LHCN-M2 (cell line): Measurements from ENCODE around the gene IFNL1. TPM values are rescaled to one million over a fixed set of nuclear protein-coding genes. Genes with fewer than 3 reads are reported as not detected.
A peak's percentile ranks its signal among the peaks of the same experiment; 100 is the strongest.
"Not testable (repeated sequence)": the region's sequence is repeated elsewhere in the genome, so short reads cannot be mapped to it uniquely, and the experiment has no call there.

Experiments
- DNase-seq: peaks from one replicate; pipeline ENCODE4 v3.0.0-alpha.2; 2012; ENCODE audit warnings: low read depth
- total RNA-seq: library from RNA; depleted of rRNA; stranded (reverse); fragments of >200 nt; gene quantifications from 2 replicates; pipeline ENCODE4 v1.2.3, GENCODE V29; 2014; rRNA removed

IFNL1 gene
- total RNA-seq, 1 experiment from 2014 or later = not detected

DNA sequence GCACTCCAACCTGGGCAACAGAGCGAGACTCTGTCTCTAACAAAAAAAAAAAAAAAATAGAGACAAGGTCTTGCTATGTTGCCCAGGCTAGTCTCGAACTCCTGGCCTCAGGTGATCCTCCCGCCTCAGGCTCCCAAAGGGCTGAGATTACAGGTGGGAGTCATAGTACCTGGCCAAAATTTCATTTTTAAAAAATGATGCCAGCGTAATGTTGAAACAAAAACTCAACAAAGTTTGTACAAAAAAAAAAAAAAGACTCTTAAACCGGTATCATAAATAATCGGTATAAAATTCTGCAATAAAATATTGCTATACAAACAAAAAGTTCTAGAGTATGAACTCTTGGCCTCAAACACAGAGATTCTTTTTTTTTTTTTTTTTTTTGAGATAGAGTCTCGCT, 36.1 kb downstream of the IFNL1 start:
- DNase-seq = no peak

DNA sequence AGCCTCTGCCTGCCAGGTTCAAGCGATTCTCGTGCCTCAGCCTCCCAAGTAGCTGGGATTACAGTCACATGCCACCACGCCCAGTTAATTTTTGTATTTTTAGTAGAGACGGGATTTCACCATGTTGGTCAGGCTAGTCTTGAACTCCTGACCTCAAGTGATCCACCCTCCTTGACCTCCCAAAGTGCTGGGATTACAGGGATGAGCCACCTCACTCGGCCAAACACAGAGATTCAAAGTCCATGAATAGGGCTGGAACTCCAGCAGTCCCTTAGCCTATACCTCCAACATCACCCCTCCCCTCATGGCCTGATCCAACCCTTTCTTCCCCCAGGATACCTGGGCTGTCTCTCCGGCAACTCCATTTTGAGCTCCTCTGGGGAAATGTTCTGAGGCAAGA, 36.5 kb downstream of the IFNL1 start:
- not testable (repeated sequence) for DNase-seq

DNA sequence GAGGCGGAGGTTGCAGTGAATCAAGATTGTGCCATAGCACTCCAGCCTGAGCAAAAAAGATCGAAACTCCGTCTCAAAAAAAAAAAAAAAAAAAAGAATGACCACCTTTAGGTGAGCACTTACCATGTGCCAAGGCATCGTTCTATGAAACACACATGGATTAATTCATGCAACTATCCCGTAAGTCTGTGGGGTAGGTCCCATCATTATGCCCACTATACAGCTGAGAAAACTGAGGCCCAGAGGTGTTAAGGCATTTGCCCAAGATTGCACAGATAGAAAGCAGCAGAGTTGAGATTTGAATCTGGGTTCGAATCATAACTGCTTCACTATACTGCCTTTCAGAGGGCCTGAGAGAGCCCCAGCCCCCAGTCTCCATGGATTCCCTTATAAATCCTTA, 37.3 kb downstream of the IFNL1 start:
- DNase-seq = no peak

DNA sequence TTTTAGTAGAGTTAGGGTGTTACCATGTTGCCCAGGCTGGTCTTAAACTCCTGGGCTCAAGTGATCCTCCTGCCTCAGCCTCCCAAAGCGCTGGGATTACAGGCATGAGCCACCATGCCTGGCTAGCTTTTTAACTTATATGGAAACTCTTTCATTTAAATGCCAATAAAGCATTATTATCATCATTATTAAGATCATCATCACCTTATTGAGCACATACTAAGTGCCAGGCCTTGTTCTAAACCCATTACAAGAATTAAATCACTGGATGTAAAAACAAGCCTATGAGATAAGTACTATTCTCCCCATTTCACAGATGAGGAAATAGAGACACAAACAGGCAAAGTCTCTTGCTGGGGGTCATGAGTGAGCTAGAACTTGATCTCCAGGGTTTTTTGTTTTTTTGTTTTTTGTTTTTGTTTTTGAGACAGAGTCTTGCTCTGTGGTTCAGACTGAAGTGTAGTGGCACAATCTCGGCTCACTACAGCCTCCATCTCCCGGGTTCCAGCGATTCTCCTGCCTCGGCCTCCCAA, 38.3 kb downstream of the IFNL1 start:
- no peak for DNase-seq

DNA sequence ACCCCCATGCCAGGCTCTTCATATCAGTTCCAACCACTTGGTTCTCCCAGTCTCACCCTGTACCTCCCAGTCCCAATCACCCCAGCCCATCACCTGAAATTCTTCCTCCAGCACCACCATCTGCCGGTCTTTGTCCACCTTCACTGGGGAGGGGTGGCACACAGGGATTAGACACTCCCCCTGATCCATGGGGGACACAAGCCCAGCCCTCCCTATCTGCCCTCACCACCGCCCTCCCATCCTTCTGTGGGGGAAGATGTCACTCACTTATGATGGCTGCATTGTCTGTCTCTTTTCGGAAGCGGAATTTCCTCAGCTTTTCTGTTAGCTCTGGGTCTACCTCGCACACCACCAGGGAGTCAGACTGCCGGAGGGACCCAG, 39.0 kb downstream of the IFNL1 start:
- DNase-seq = no peak

DNA sequence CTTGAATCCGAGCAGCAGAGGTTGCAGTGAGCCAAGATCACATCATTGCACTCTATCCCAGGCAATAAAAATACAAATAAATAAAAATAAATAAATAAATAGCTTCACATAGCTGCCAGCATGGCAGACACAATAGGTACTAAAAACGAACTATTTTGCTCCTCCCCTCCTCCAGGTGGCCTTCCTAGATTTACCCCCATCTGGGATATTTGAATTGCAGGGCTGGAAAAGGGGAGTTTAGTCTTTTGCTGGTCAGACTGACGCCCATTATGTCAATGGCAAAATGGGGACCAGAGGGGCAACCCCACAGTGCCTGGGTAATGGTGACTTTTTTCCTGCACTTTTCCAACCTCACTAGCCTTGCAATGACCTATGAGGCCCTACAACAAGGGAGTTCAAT, 40.3 kb downstream of the IFNL1 start:
- no peak for DNase-seq

DNA sequence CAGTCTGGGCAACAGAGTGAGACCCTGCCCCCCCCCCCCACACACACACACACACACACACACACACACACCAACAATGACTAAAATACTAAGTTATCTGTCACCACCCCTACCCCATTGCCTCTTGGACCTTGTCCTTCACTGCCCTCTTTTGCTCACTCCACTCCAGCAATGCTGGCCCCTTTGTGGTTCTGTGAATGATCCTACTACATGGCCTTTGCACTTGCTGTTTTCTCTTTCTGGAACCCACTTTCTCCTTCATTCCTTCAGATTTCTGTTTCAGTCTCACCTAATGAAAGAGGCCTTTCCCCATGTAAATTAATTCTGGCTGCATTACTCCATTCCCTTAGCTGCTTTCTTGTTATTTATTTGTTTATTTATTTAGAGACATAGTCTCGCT, 43.5 kb downstream of the IFNL1 start:
- no peak for DNase-seq

DNA sequence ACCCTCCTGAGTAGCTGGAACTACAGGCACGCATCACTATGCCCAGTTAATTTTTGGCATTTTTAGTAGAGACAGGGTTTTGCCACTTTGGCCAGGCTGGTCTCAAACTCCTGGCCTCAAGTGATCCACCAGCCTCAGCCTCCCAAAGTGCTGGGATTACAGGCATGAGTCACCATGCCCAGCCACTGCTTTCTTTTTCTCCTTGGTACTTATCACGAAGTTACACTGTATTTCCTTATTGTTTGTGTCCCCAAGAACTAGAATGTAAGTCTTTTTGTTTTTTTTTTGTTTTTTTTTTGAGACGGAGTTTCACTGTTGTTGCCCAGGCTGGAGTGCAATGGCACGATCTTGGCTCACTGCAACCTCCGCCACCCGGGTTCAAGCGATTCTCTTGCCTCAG, 43.9 kb downstream of the IFNL1 start:
- not testable (repeated sequence) for DNase-seq

DNA sequence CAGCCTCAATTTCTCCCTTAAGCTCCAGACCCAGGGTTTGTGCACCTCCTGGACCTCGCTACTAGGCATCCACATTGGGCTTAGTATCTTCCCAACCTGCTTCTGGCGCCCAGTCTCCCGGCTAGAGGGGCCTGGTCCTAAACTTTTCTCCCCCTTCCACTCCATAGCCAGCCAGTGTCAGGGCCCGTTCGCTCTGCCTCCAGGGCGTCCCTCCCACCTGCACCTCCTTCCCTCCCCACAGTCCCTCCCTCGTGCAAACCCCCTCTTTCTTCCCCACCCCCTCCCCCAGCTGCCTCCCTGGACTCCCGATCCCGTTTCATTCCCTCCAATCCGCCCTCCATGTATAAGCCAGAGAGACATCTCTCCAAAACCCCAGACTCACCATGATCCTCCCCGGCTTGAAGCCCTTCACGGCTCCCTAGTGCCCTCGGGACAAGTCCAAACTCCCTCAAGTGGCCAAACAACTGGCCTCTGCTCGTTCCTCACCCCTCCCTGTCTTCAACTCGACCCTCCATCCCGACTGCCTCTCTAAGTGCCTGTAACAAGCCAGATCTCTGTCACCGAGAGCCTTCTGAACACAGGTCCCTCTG, 45.0 kb downstream of the IFNL1 start:
- DNase-seq = peak; percentile 36

DNA sequence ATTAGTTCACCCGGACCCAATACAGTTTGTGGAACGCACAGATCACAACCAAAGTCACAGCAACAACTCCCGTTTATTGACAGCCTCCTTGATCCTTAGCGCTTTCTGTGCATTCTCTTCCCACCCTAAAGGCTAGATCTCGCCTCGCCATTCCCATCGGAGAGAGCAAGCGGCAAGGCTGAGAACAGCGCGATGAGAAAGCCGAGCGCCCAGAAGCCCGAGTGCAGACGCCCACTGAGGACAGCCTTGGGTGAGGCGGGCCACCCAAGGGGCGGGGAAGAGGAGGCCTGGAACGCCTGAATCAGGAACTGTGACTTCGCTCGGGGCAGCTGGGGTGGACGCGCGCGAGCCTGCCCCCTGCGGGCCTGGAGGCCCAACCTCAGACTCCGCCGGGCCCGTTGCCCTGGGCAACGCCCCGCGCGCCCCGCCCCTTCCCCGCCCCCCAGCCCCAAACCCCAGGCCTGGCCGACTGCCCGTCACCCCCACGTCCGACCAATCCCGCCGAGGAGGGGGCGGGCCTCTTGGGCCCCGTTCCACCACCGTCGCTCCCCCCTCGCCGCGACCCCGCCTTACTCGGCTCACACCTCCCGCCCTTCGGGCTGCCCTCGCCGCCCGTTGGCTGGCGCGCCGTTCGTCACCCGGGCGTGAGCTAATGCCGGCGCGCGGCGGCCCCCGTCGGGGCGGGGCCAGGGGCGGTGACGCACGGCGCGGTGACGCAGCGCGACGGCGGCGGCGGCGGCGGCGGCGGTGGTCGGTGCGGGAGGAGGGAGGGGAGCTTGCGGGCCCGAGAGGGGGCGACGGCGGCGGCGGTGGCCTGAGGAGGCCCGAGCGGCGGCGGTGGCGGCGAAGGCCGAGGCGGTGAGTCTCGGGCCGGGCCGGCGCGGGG, 45.8 kb downstream of the IFNL1 start, which contains the start of gene SAMD4B:
TSS of gene SAMD4B (plus strand) at position 703 of the 886 bp plus-strand sequence. CDS start 14,473 bp downstream, outside the sequence.
- DNase-seq = peak; percentile 96

DNA sequence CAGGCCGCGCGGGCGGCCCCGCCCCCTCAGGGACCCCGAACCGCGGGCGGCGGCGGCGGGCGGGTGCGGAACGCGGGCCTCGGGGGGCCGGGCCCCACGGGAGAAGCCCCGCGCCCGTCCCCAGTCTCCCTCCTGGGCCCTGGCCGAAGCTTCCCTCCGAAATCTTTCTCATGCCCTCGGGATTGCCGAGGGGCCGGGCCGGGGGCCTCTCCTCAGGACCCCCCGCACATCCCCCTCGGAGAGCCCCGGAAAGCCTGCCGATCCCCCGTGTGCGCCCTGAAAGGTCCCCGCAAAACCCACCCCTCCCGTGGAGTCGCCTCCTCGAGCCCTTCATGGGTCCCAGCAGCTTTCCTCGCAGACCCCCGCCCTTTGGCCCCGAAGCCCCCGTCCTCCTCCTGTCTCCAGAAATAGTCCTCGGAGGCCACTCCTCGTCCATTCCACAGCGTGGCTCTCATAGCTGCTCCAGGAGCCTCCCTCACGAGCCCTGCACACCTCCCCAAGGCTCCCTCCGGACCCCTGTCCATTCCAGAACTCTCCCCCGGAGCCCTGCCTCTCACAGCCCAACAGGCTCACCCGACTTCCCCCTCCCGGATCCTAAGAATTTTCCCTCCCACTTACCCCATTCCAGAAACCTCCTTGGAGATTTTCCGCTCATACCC, 46.6 kb downstream of the IFNL1 start:
- no peak for DNase-seq

DNA sequence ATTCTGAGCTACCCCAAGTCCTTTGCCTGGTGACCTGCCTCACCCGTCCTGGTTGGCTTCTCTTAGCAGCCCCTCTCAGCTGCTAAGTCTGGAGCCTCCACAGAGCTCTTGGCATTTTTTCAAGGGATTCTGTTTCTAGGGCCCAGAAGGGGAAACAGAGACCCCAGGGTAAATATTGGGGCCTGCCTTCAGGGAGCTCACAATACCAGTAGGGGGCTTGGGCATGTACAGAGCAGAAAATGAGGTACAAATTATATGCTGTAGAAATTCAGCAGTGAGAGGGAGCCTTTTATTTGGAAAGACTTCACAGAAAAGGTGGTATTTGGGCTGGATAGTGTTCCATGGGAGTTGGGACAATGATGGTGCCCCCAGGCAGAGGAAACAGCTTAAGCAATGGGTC, 49.7 kb downstream of the IFNL1 start:
- no peak for DNase-seq

DNA sequence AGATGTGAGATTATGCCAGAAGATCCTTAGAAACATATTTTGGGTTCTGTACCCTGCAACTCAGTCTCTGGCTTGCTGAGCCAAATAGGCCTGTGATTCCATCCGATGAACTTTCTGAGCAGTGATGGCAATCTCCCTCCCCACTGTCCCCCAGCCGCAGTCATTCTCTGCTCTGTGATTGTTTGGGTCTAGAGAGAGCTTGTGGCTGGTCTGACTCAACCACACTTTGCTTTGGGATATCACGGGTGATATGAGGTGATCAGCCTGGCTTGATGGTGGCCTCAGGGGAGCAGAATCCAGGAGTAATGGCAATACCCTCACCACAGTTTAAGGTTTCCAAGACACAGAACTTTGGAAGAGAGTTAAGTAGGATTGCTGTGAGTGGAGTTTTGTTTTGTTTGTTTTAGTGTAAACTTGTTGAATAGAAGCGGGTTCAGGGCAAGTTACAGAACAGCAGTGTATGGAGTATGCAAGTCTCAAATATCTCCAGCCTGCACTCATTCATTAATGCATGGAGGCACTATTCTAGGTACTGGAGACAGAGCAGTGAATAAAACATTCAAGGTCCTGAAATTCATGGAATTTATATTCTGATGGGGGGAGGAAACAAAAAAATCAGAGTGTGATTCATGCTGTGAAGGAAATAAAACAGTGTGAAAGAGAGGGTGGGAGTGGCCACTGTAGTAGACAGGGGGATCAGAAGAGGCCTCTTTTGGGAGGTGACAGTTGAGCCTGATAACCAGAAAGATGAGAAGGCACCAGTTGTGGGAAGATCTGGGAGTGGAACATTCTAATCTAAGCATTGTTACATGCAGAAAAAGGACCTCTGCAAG, 51.3 kb downstream of the IFNL1 start:
- peak; percentile 44 for DNase-seq

Other genes starting within 250 kb of the IFNL1 start
- 0.13 and 0.29 TPM in 2 replicates for gene ACP7, start 212.0 kb upstream of the IFNL1 start, total RNA-seq
- 10.8 and 15.5 TPM in 2 replicates for gene PAK4, start 170.6 kb upstream of the IFNL1 start, total RNA-seq
- gene NCCRP1, start 99.4 kb upstream of the IFNL1 start, total RNA-seq = not detected in 2 replicates
- gene SYCN, start 92.1 kb upstream of the IFNL1 start, total RNA-seq = not detected in 2 replicates
- gene IFNL3, start 51.4 kb upstream of the IFNL1 start, total RNA-seq = not detected in 2 replicates
- not detected in 2 replicates for gene IFNL4, start 47.6 kb upstream of the IFNL1 start, total RNA-seq
- not detected in 2 replicates for gene IFNL2, start 28.0 kb upstream of the IFNL1 start, total RNA-seq
- gene LRFN1, start 24.5 kb downstream of the IFNL1 start, total RNA-seq = 0.13 TPM in 1 of 2 replicates, not detected in the other
- not detected in 2 replicates for gene GMFG, start 39.6 kb downstream of the IFNL1 start, total RNA-seq
- 90.4 and 126 TPM in 2 replicates for gene SAMD4B, start 46.0 kb downstream of the IFNL1 start, total RNA-seq
- 51.9 and 61.7 TPM in 2 replicates for gene PAF1, start 94.7 kb downstream of the IFNL1 start, total RNA-seq
- gene MED29, start 95.0 kb downstream of the IFNL1 start, total RNA-seq = 32.8 and 38.7 TPM in 2 replicates
- 9.3 and 15.0 TPM in 2 replicates for gene ZFP36, start 110.4 kb downstream of the IFNL1 start, total RNA-seq
- gene PLEKHG2, start 116.3 kb downstream of the IFNL1 start, total RNA-seq = 19.9 and 23.4 TPM in 2 replicates
- gene RPS16, start 139.5 kb downstream of the IFNL1 start, total RNA-seq = 159 and 209 TPM in 2 replicates
- gene SUPT5H, start 149.2 kb downstream of the IFNL1 start, total RNA-seq = 74.8 and 79.0 TPM in 2 replicates
- gene TIMM50, start 184.4 kb downstream of the IFNL1 start, total RNA-seq = 99.1 and 120 TPM in 2 replicates
- gene DLL3, start 202.5 kb downstream of the IFNL1 start, total RNA-seq = 2.4 and 2.6 TPM in 2 replicates
- gene SELENOV, start 218.7 kb downstream of the IFNL1 start, total RNA-seq = not detected in 2 replicates
- gene EID2B, start 236.4 kb downstream of the IFNL1 start, total RNA-seq = 3.0 and 4.8 TPM in 2 replicates
- 9.7 and 14.8 TPM in 2 replicates for gene EID2, start 243.8 kb downstream of the IFNL1 start, total RNA-seq